Testis (tissue), 5 donors: Measurements from ENCODE around the gene TMC3. TPM values are rescaled to one million over a fixed set of nuclear protein-coding genes. Genes with fewer than 3 reads are reported as not detected.
A peak's percentile ranks its signal among the peaks of the same experiment; 100 is the strongest.
"Not testable (repeated sequence)": the region's sequence is repeated elsewhere in the genome, so short reads cannot be mapped to it uniquely, and the experiment has no call there.

Experiments used
- DNase-seq: peaks from one replicate; pipeline ENCODE4 v3.0.0-alpha.2; 2019
- H3K27ac ChIP-seq, 2 donors: fragments of 200-600 bp; sonication (generic); one replicate each; pipeline ENCODE4 v1.5.1; 2019
- H3K27me3 ChIP-seq: fragments of 200-600 bp; sonication (generic); one replicate; pipeline ENCODE4 v1.5.1; 2019
- H3K36me3 ChIP-seq: fragments of 200-600 bp; sonication (generic); one replicate; pipeline ENCODE4 v1.5.1; 2017; ENCODE audit warnings: low read depth; ENCODE audit errors: missing control alignments
- H3K4me1 ChIP-seq: fragments of 200-600 bp; sonication (generic); one replicate; pipeline ENCODE4 v1.5.1; 2019
- H3K4me3 ChIP-seq, 2 donors: fragments of 200-600 bp; sonication (generic); one replicate each; pipeline ENCODE4 v1.5.1; 2017 to 2019
- H3K9me3 ChIP-seq: fragments of 200-600 bp; sonication (generic); one replicate; pipeline ENCODE4 v1.5.1; 2017
- CTCF ChIP-seq, 3 experiments: fragments of 450-650 bp in 2 of 3; fragments of 200-600 bp in 1 of 3; sonication (generic) in 1 of 3; IDR thresholded peaks; one replicate each; pipeline ENCODE4 v1.5.1; 2016 to 2019; ENCODE audit warnings: antibody characterized with exemption in 3 of 3, mild to moderate bottlenecking in 2 of 3, moderate library complexity in 1 of 3
- POLR2A ChIP-seq: fragments of 450-650 bp; IDR thresholded peaks from one replicate; pipeline ENCODE4 v1.6.1; 2017; ENCODE audit warnings: antibody characterized with exemption, mild to moderate bottlenecking, moderate library complexity
- WGBS, 2 donors: methylation state at CpG; one replicate each; pipeline ENCODE4 v1.1.5; 2018; 5-methylcytosine and 5-hydroxymethylcytosine counted together
- intact Hi-C: fragments of 100-400 bp; cut with DNase I; formaldehyde crosslinking; loops from one replicate; pipeline ENCODE4 v1.15.1; 2023; ENCODE audit warnings: low total_unique reads
- long read RNA-seq, 2 donors: transcript quantifications; one replicate each; lab custom pipeline, GENCODE V29; 2026
- polyA plus RNA-seq: library from polyadenylated mRNA; stranded (reverse); fragments of 350-450 nt; fragmentation: Illumina TruSeq; extraction: RNeasy Lipid Tissue Mini Kit (QIAGEN cat#74804); gene quantifications from one replicate; pipeline ENCODE4 v1.2.3, GENCODE V29; 2014; ENCODE audit warnings: low read depth, low replicate concordance; ENCODE audit not compliant: insufficient read depth
- total RNA-seq, 2 donors: library from RNA; depleted of rRNA; stranded (reverse); fragments of >200 nt; gene quantifications; one replicate each; pipeline ENCODE4 v1.2.3, GENCODE V29; 2016

TMC3 gene
- total RNA-seq = under 1 TPM; 0.16 to 0.31 TPM
- 0.26 TPM for polyA plus RNA-seq
- long read RNA-seq, donor 1 = 0 reads
- long read RNA-seq, donor 2 = 0 reads

- Histone ChIP-seq H3K36me3 (no peaks in the 10 kb centered on the region), H3K4me1 (no peaks in the 10 kb centered on the region), H3K9me3 (no peaks in the 10 kb centered on the region), H3K27ac (no peak within 1 kb of the TSS), H3K4me3 (no peak within 1 kb of the TSS), H3K27me3 (no peaks in the 10 kb centered on the region)
- intact Hi-C loops = no loop called here
- no peak for DNase-seq
- no peak for TF ChIP-seq CTCF (IDR thresholded peaks at IDR 0.05)
- no peak for TF ChIP-seq POLR2A
- 64 to 65% methylated on average over 7 to 11 of the region's 11 CpGs for WGBS, 2 donors
Measured at GRCh38 chr15:81373775-81374395, at the start of gene TMC3. Gene TMC3, minus strand, starts transcription at chr15:81374213. Its CDS starts 136 bp downstream, at chr15:81374077.

GRCh38 chr15:81421461-81421860 lies 47.4 kb upstream of the TMC3 start:
- WGBS, 2 donors = 69 to 92% methylated on average over 1 of the region's 1 CpG
- no peak overlapping the region for H3K27ac ChIP-seq
- H3K27me3 ChIP-seq = no peaks in the 10 kb centered on the region
- no peaks in the 10 kb centered on the region for H3K36me3 ChIP-seq
- intact Hi-C loops = no loop called here
- no peaks in the 10 kb centered on the region for H3K9me3 ChIP-seq
- no peak for DNase-seq
- TF ChIP-seq CTCF (IDR thresholded peaks at IDR 0.05) (no peak), POLR2A (no peak)
- H3K4me1 ChIP-seq = no peaks in the 10 kb centered on the region
- no peak overlapping the region for H3K4me3 ChIP-seq

- no peak for DNase-seq
- intact Hi-C loops = no loop called here
- TF ChIP-seq CTCF (IDR thresholded peaks at IDR 0.05) (no peak), POLR2A (no peak)
- Histone ChIP-seq H3K36me3 (no peaks in the 10 kb centered on the region), H3K4me3 (no peak overlapping the region), H3K9me3 (no peaks in the 10 kb centered on the region), H3K4me1 (no peaks in the 10 kb centered on the region), H3K27me3 (no peaks in the 10 kb centered on the region), H3K27ac (no peak overlapping the region)
- 46 to 58% methylated on average over 8 of the region's 8 CpGs for WGBS, 2 donors
Measured at GRCh38 chr15:81419332-81419943, 45.4 kb upstream of the TMC3 start.

- Histone ChIP-seq H3K36me3 (no peaks in the 10 kb centered on the region), H3K27me3 (no peaks in the 10 kb centered on the region), H3K4me3 (no peak overlapping the region), H3K4me1 (no peaks in the 10 kb centered on the region), H3K27ac (no peak overlapping the region), H3K9me3 (no peaks in the 10 kb centered on the region)
- no peak for TF ChIP-seq POLR2A
- 77 to 80% methylated on average over 5 of the region's 5 CpGs for WGBS, 2 donors
- intact Hi-C loops = no loop called here
- DNase-seq = no peak
Measured at GRCh38 chr15:81418891-81419290, 44.9 kb upstream of the TMC3 start.

- no peaks in the 10 kb centered on the region for H3K27me3 ChIP-seq
Measured at GRCh38 chr15:81418444-81418843, 44.4 kb upstream of the TMC3 start.

GRCh38 chr15:81414274-81414968 lies 40.4 kb upstream of the TMC3 start:
- H3K36me3 ChIP-seq, H3K27ac ChIP-seq, H3K9me3 ChIP-seq, H3K27me3 ChIP-seq, intact Hi-C loops: not testable (repeated sequence)
- 81 to 84% methylated on average over 12 of the region's 12 CpGs for WGBS, 2 donors
- DNase-seq = peak; percentile 27
- Histone ChIP-seq H3K4me3 (peak overlapping the region; percentile 22 to 49), H3K4me1 (peaks cover 14% of the 10 kb centered on the region)

More at GRCh38 chr15:81418444-81418843, 44.4 kb upstream of the TMC3 start:
- no peak for TF ChIP-seq CTCF (IDR thresholded peaks at IDR 0.05)
- no peak for TF ChIP-seq POLR2A
- Histone ChIP-seq H3K9me3 (no peaks in the 10 kb centered on the region), H3K27ac (no peak overlapping the region), H3K4me3 (no peak overlapping the region), H3K36me3 (no peaks in the 10 kb centered on the region), H3K4me1 (no peaks in the 10 kb centered on the region)
- intact Hi-C loops = no loop called here
- 61 to 75% methylated on average over 7 of the region's 7 CpGs for WGBS, 2 donors
- no peak for DNase-seq
